HAP-1 (cell line): ENCODE results near the gene NFASC.
A peak's percentile ranks its signal among the peaks of the same experiment; 100 is the strongest.

Experiments
- DNase-seq, 2 experiments: peaks; one replicate each; pipeline ENCODE4 v3.0.0-alpha.2; 2016 to 2020; ENCODE audit warnings: low spot score in 2 of 2
- H3K27me3 ChIP-seq: fragments of 250-450 bp; sonication (Bioruptor Pico); 2 replicates; pipeline ENCODE4 v1.5.1; 2020; ENCODE audit warnings: low read depth, mild to moderate bottlenecking, moderate library complexity
- H3K36me3 ChIP-seq: fragments of 250-450 bp; sonication (Bioruptor Pico); replicated peaks from 2 replicates; pipeline ENCODE4 v1.5.1; 2020; ENCODE audit warnings: mild to moderate bottlenecking
- H3K4me1 ChIP-seq: fragments of 250-450 bp; sonication (Bioruptor Pico); 2 replicates; pipeline ENCODE4 v1.5.1; 2020; ENCODE audit warnings: mild to moderate bottlenecking
- H3K4me3 ChIP-seq: fragments of 250-450 bp; sonication (Bioruptor Pico); 2 replicates; pipeline ENCODE4 v1.5.1; 2020; ENCODE audit warnings: mild to moderate bottlenecking, moderate library complexity
- H3K9me3 ChIP-seq: fragments of 250-450 bp; sonication (Bioruptor Pico); 2 replicates; pipeline ENCODE4 v1.5.1; 2020; ENCODE audit warnings: mild to moderate bottlenecking, moderate library complexity
- in situ Hi-C: fragments of 300-500 bp; cut with MboI; formaldehyde crosslinking; loops from 3 replicates; pipeline ENCODE4 v1.14.3; 2020; ENCODE audit warnings: low sequenced_read_pairs, inconsistent platforms, mixed read lengths

Gene NFASC

DNA sequence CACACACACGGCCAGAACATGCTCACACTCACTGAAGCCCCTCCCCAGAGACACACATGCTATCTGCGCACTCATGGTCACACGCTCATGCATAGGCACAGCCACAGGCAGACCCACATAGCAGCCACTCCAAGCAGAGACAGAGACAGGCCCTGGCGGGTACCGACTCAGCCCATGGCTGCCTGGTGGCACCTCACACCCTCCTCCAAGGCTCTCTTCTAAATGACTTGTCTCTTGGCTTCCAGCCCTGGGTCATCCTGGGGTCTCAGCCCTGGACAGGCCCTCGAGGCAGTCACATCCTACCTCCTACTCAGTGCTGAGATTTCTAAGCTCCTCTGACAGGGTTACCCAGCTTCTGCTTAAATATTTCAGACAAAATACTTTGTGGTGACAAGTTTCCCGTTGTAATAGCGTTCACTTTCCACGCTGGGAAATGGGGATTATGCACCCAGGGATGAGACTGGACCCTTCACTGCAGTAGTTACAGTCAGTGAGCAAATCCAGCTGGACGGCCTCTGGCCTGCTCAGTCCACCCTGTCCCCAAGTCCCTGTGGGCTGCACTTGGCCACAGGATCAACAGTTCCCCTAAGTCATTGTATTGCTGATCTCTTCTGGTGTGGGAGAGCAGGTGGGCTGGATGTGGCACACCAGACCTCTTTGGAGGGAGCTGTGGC lies 2.9 kb upstream of the NFASC start:
- H3K4me3 ChIP-seq, result no peak overlapping the region
- in situ Hi-C loops, result no loop called here
- no peak for DNase-seq
- no peaks in the 10 kb centered on the region for H3K36me3 ChIP-seq
- H3K9me3 ChIP-seq, result no peaks in the 10 kb centered on the region
- no peaks in the 10 kb centered on the region for H3K4me1 ChIP-seq
- H3K27me3 ChIP-seq, result peaks cover 10% of the 10 kb centered on the region

- no peak for DNase-seq
- Histone ChIP-seq H3K4me3 (no peak overlapping the region), H3K9me3 (no peaks in the 10 kb centered on the region), H3K27me3 (peaks cover 10% of the 10 kb centered on the region), H3K36me3 (no peaks in the 10 kb centered on the region), H3K4me1 (no peaks in the 10 kb centered on the region)
- in situ Hi-C loops, result no loop called here
Measured at GRCh38 chr1:204868340-204868700, 2.3 kb upstream of the NFASC start.

DNA sequence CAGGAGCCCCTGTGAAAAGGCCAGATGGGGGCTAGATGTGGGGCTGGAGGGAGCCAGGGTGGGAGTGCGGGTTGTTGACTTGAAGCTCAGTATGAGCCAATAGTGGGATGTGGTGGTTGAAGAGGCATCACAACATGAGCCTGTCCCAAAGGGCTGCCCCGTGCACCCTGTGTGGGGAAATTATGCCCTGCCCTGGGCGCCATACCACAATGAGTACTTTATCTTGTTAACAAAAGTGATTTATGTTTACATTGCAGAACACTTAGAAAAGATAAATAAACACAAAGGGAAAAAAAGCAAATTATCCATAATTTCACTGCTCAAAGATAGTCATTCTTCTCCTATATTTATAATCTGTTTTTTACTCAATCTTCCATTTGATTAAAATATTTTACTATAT lies 1.6 kb upstream of the NFASC start:
- Histone ChIP-seq H3K4me3 (no peak overlapping the region), H3K4me1 (no peaks in the 10 kb centered on the region), H3K9me3 (no peaks in the 10 kb centered on the region), H3K36me3 (no peaks in the 10 kb centered on the region), H3K27me3 (peaks cover 7% of the 10 kb centered on the region)
- in situ Hi-C loops, result no loop called here
- no peak for DNase-seq

GRCh38 chr1:204871405-204872037 lies 859 bp downstream of the NFASC start:
- in situ Hi-C loops, result no loop called here
- H3K36me3 ChIP-seq, result no peaks in the 10 kb centered on the region

DNA sequence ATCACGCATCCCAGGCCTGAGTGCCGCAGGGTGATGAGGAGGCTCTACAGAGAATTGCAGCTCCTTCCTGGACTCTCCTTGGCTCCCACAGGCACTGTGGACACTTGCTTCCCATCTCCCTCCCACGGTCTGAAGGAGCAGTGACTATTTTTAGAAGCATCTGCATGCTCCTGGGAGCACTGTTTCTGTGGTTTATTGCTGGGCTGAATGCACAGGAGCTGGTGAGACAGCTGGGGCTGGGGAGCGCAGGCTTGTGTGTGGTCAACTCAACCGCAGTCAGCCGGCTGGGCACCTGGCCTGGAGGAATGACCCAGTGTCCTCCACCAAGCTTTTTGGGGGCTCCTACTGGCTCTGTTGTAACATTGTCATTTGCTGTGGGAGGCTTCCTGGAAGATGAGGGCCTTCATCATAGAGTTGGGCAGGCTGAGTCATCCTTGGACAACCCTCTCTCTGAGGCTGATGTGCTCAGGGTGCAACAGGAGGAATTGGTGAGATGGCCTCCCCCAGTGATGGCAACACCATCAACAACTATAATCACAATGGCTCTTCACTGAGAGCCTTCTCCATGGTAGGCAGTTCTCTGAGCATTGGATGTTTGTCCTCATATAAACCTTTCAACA lies 1.7 kb downstream of the NFASC start:
- in situ Hi-C loops, result no loop called here
- Histone ChIP-seq H3K9me3 (no peaks in the 10 kb centered on the region), H3K36me3 (no peaks in the 10 kb centered on the region), H3K4me3 (no peak overlapping the region), H3K27me3 (no peaks in the 10 kb centered on the region), H3K4me1 (no peaks in the 10 kb centered on the region)
- no peak for DNase-seq

More at GRCh38 chr1:204871405-204872037, 859 bp downstream of the NFASC start:
- Histone ChIP-seq H3K4me3 (no peak overlapping the region), H3K27me3 (no peaks in the 10 kb centered on the region), H3K9me3 (no peaks in the 10 kb centered on the region), H3K4me1 (no peaks in the 10 kb centered on the region)
- DNase-seq, result no peak

- no peaks in the 10 kb centered on the region; the same call in 1 of the 2 replicates for H3K4me1 ChIP-seq
- DNase-seq, result no peak
- H3K4me3 ChIP-seq, result no peak overlapping the region
- in situ Hi-C loops, result no loop called here
- no peaks in the 10 kb centered on the region for H3K36me3 ChIP-seq
- H3K27me3 ChIP-seq, result no peaks in the 10 kb centered on the region
- no peaks in the 10 kb centered on the region for H3K9me3 ChIP-seq
Measured at GRCh38 chr1:204873176-204873575, 2.5 kb downstream of the NFASC start.

GRCh38 chr1:204873714-204874113 lies 3.1 kb downstream of the NFASC start:
- no peak for DNase-seq
- Histone ChIP-seq H3K4me1 (peaks cover 5% of the 10 kb centered on the region), H3K27me3 (no peaks in the 10 kb centered on the region), H3K4me3 (no peak overlapping the region), H3K9me3 (no peaks in the 10 kb centered on the region), H3K36me3 (no peaks in the 10 kb centered on the region)
- in situ Hi-C loops, result no loop called here

DNA sequence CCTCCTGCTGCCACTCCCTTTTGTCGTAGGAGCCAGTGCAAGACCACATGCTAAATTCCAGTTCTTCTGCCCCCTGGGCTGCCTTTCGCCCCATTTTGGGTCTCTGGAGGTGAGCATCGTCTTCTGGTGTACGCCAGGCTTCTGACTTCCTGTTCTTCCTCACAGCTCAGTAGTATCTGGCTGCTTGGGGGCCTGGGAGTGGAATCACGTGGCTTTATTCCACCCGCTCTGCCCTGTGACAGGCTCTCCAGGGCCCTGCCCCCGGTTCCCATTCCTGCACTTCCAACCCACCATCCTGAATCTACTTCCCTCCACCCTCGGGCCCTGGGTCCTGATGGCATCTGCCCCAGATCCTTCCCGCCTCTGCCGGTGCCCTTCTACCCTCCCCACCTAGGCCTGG lies 3.6 kb downstream of the NFASC start:
- DNase-seq, result no peak
- in situ Hi-C loops, result no loop called here
- no peaks in the 10 kb centered on the region for H3K27me3 ChIP-seq
- peaks cover 11% of the 10 kb centered on the region for H3K4me1 ChIP-seq
- H3K9me3 ChIP-seq, result no peaks in the 10 kb centered on the region
- no peaks in the 10 kb centered on the region for H3K36me3 ChIP-seq
- no peak overlapping the region for H3K4me3 ChIP-seq

GRCh38 chr1:204875255-204875654 lies 4.6 kb downstream of the NFASC start:
- no peaks in the 10 kb centered on the region for H3K9me3 ChIP-seq
- in situ Hi-C loops, result no loop called here
- no peak for DNase-seq
- peaks cover 15% of the 10 kb centered on the region for H3K4me1 ChIP-seq
- H3K4me3 ChIP-seq, result no peak overlapping the region
- no peaks in the 10 kb centered on the region for H3K27me3 ChIP-seq
- H3K36me3 ChIP-seq, result no peaks in the 10 kb centered on the region

GRCh38 chr1:204878621-204879234 lies 8.1 kb downstream of the NFASC start:
- H3K9me3 ChIP-seq, result no peaks in the 10 kb centered on the region
- peak; percentile 38 to 57 for DNase-seq
- H3K4me3 ChIP-seq, result no peak overlapping the region
- peaks cover 15% of the 10 kb centered on the region for H3K4me1 ChIP-seq
- H3K27me3 ChIP-seq, result no peaks in the 10 kb centered on the region
- H3K36me3 ChIP-seq, result no peaks in the 10 kb centered on the region
- in situ Hi-C loops, result no loop called here

- in situ Hi-C loops, result no loop called here
- peak; percentile 6 to 14 for DNase-seq
- H3K4me3 ChIP-seq, result no peak overlapping the region
- no peaks in the 10 kb centered on the region for H3K36me3 ChIP-seq
- peaks cover 15% of the 10 kb centered on the region for H3K4me1 ChIP-seq
- no peaks in the 10 kb centered on the region for H3K9me3 ChIP-seq
- H3K27me3 ChIP-seq, result no peaks in the 10 kb centered on the region
Measured at GRCh38 chr1:204879351-204879750, 8.7 kb downstream of the NFASC start.

DNA sequence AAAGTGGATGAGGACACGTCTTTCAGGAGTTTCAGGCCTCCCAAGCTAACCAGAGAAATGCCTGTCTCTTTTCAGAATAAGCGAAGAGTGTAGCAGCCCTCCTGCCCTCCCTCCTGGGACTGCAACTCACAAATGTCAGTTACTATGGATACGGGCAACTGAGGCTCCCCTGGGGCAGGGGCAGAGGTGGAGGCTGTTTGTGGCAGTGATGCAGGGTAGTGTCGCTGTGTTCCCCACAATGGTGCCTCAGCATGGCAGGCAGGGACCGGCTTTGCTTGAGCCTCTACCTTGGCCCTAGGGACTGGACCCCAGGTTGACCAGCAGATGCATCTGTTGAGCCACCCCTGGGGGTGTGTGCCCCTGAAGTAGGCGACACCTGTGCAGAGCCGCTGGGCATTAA lies 10.2 kb downstream of the NFASC start:
- H3K27me3 ChIP-seq, result no peaks in the 10 kb centered on the region

DNA sequence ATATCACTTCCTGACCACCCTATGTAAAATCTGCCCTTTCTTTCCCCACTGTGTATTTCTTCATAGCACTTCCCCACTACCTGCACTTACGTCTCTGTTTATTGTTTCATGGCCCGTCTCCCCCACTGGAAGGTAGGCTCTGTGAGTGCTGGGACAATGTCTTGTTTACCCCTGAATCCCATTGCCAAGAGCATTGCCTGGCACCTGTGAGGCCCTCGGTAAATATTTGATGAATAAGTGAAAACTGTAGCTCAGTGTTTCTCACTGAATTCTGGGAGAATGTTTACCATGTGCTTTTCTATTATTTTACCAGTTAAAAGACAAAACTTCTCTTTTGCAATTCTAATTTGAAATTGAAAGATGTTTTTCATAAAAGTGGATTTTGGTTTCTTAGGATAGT lies 11.8 kb downstream of the NFASC start:
- no peaks in the 10 kb centered on the region for H3K36me3 ChIP-seq
- no peak overlapping the region for H3K4me3 ChIP-seq
- H3K4me1 ChIP-seq, result peaks cover 15% of the 10 kb centered on the region
- no peaks in the 10 kb centered on the region for H3K27me3 ChIP-seq
- DNase-seq, result no peak
- in situ Hi-C loops, result no loop called here
- H3K9me3 ChIP-seq, result no peaks in the 10 kb centered on the region

More for the DNA sequence above, 10.2 kb downstream of the NFASC start:
- H3K4me3 ChIP-seq, result no peak overlapping the region
- no peaks in the 10 kb centered on the region for H3K9me3 ChIP-seq
- DNase-seq, result no peak
- in situ Hi-C loops, result no loop called here
- peaks cover 15% of the 10 kb centered on the region for H3K4me1 ChIP-seq
- H3K36me3 ChIP-seq, result no peaks in the 10 kb centered on the region

GRCh38 chr1:204883405-204883804 lies 12.7 kb downstream of the NFASC start:
- no peaks in the 10 kb centered on the region for H3K36me3 ChIP-seq
- in situ Hi-C loops, result no loop called here
- no peaks in the 10 kb centered on the region for H3K27me3 ChIP-seq
- DNase-seq, result no peak
- H3K4me3 ChIP-seq, result no peak overlapping the region
- H3K9me3 ChIP-seq, result no peaks in the 10 kb centered on the region
- peaks cover 13% of the 10 kb centered on the region for H3K4me1 ChIP-seq
